HCT116 (cell line): Measurements from ENCODE around the gene SPI1. TPM values are rescaled to one million over a fixed set of nuclear protein-coding genes. Genes with fewer than 3 reads are reported as not detected.

ENCODE experiments used
- ATAC-seq: fragments of 200-7000 bp; cut with Tn5 transposase; 2 replicates; pipeline ENCODE4 v1.9.1; 2020; ENCODE audit warnings: mild to moderate bottlenecking, moderate library complexity
- BruUV-seq: library from RNA; stranded (reverse); fragments of 400-500 nt; replicated peaks from 2 replicates; lab custom pipeline; 2021; lab: Mats Ljungman, UMichigan
- CTCF ChIA-PET: fragments of 300-600 bp; sonication (Branson Sonifier 250); formaldehyde crosslinking; loops from one replicate; lab custom pipeline; 2021; ENCODE audit warnings: antibody characterized with exemption; lab: Charles Lee
- POLR2A ChIA-PET: fragments of 300-600, 350-600 bp; sonication (Branson Sonifier 250); formaldehyde crosslinking; loops from one replicate; lab custom pipeline; 2021; ENCODE audit warnings: antibody characterized with exemption; lab: Charles Lee
- RAD21 ChIA-PET, 2 experiments: fragments of 300-600 bp; sonication (Branson Sonifier 250); formaldehyde crosslinking; loops; one replicate each; lab custom pipeline; 2023; ENCODE audit warnings: low total read pairs in 2 of 2; ENCODE audit not compliant: uncharacterized antibody in 2 of 2, unreplicated experiment in 2 of 2, low non-redundant PET in 1 of 2; lab: Charles Lee
- DNase-seq: peaks from one replicate; pipeline ENCODE4 v3.0.0-alpha.2; 2010; ENCODE audit warnings: low read depth, low spot score
- H2AFZ ChIP-seq: fragments of 200-600 bp; shearing (Covaris generic), sonication (generic); 2 replicates; pipeline ENCODE4 v1.6.1; 2017; ENCODE audit warnings: low read depth, mixed run types, mixed read lengths, antibody characterized with exemption, low read length; ENCODE audit not compliant: poor library complexity, severe bottlenecking
- H3K27ac ChIP-seq: 2 replicates; pipeline ENCODE4 v1.5.1; 2012; ENCODE audit warnings: low read depth, low read length
- H3K27me3 ChIP-seq: fragments of 200-600 bp; sonication (generic); 2 replicates; pipeline ENCODE4 v1.6.1; 2016; ENCODE audit warnings: mixed run types, low read length, mixed read lengths; ENCODE audit not compliant: insufficient read depth
- H3K36me3 ChIP-seq, 2 experiments: fragments of 200-500 bp in 1 of 2; fragments of 200-600 bp in 1 of 2; sonication (Bioruptor generic) in 1 of 2; sonication (generic) in 1 of 2; 2 replicates each; pipeline versions ENCODE4 v1.5.1 to v1.6.1; 2014 to 2016; ENCODE audit warnings: low read length in 2 of 2, inconsistent platforms in 1 of 2, mixed read lengths in 1 of 2, mixed run types in 1 of 2; ENCODE audit not compliant: insufficient read depth in 2 of 2, control insufficient read depth in 1 of 2
- H3K4me1 ChIP-seq, 2 experiments: fragments of 200-600 bp in 1 of 2; sonication (generic) in 1 of 2; 2 replicates each; pipeline versions ENCODE4 v1.5.1 to v1.6.1; 2012 to 2017; ENCODE audit warnings: low read length in 2 of 2, inconsistent platforms in 1 of 2, mild to moderate bottlenecking in 1 of 2, mixed read lengths in 1 of 2, mixed run types in 1 of 2, moderate library complexity in 1 of 2; ENCODE audit not compliant: insufficient read depth in 2 of 2, control insufficient read depth in 1 of 2
- H3K4me2 ChIP-seq: fragments of 200-600 bp; sonication (generic); 2 replicates; pipeline ENCODE4 v1.6.1; 2017; ENCODE audit warnings: mixed run types, low read length, mixed read lengths
- H3K4me3 ChIP-seq, 2 experiments: fragments of 200-600 bp in 1 of 2; sonication (generic) in 1 of 2; replicated peaks in 1 of 2; 2 replicates each; pipeline ENCODE4 v1.5.1; 2011 to 2016; ENCODE audit warnings: low read length in 2 of 2, control low read depth in 1 of 2, low read depth in 1 of 2, mild to moderate bottlenecking in 1 of 2, mixed read lengths in 1 of 2, mixed run types in 1 of 2
- H3K79me2 ChIP-seq: fragments of 200-600 bp; sonication (generic); 2 replicates; pipeline ENCODE4 v1.6.1; 2017; ENCODE audit warnings: mild to moderate bottlenecking, mixed run types, low read length, moderate library complexity, mixed read lengths; ENCODE audit not compliant: insufficient read depth
- H3K9ac ChIP-seq: fragments of 200-600 bp; sonication (generic); 2 replicates; pipeline ENCODE4 v1.6.1; 2016; ENCODE audit warnings: low read length, mixed read lengths
- H3K9me2 ChIP-seq: fragments of 200-600 bp; sonication (generic), shearing (Covaris generic); 2 replicates; pipeline ENCODE4 v1.6.1; 2017; ENCODE audit warnings: mixed run types, mild to moderate bottlenecking, moderate library complexity; ENCODE audit not compliant: insufficient read depth
- H3K9me3 ChIP-seq, 2 experiments: fragments of 200-500 bp in 1 of 2; fragments of 200-600 bp in 1 of 2; sonication (Bioruptor generic) in 1 of 2; sonication (generic) in 1 of 2; 2 replicates each; pipeline ENCODE4 v1.6.1; 2014 to 2017; ENCODE audit warnings: low read length in 2 of 2, mixed read lengths in 2 of 2, inconsistent platforms in 1 of 2, low read depth in 1 of 2, mild to moderate bottlenecking in 1 of 2, mixed run types in 1 of 2, moderate library complexity in 1 of 2; ENCODE audit not compliant: control insufficient read depth in 1 of 2, insufficient read depth in 1 of 2
- H4K20me1 ChIP-seq: fragments of 200-600 bp; sonication (generic), shearing (Covaris generic); 2 replicates; pipeline ENCODE4 v1.6.1; 2017; ENCODE audit warnings: mixed run types, mild to moderate bottlenecking, moderate library complexity; ENCODE audit not compliant: insufficient read depth
- CBX3 ChIP-seq: IDR thresholded peaks from 2 replicates; pipeline ENCODE4 v1.6.1; 2012; ENCODE audit warnings: low read depth
- EGR1 ChIP-seq: IDR thresholded peaks from 2 replicates; pipeline ENCODE4 v1.6.1; 2012; ENCODE audit warnings: low read depth
- ELF1 ChIP-seq: IDR thresholded peaks from 2 replicates; pipeline ENCODE4 v1.6.1; 2012; ENCODE audit warnings: low read depth, borderline replicate concordance
- EZH2 ChIP-seq: fragments of 200-600 bp; sonication (generic); IDR thresholded peaks from 2 replicates; pipeline ENCODE4 v1.6.1; 2017; ENCODE audit warnings: antibody characterized with exemption, mixed run types
- EZH2phosphoT487 ChIP-seq: fragments of 200-600 bp; IDR thresholded peaks from 2 replicates; pipeline ENCODE4 v1.6.1; 2018; ENCODE audit warnings: antibody characterized with exemption, borderline replicate concordance
- FOSL1 ChIP-seq: IDR thresholded peaks from 2 replicates; pipeline ENCODE4 v1.6.1; 2012; ENCODE audit warnings: low read depth
- POLR2A ChIP-seq: IDR thresholded peaks from 2 replicates; pipeline ENCODE4 v1.7.0; 2011; ENCODE audit warnings: borderline replicate concordance; ENCODE audit not compliant: insufficient read depth, insufficient read length; ENCODE audit errors: extremely low read depth
- RAD21 ChIP-seq: IDR thresholded peaks from 2 replicates; pipeline ENCODE4 v1.6.1; 2012; ENCODE audit warnings: low read depth, mild to moderate bottlenecking
- SIN3A ChIP-seq: IDR thresholded peaks from 2 replicates; pipeline ENCODE4 v1.6.1; 2012; ENCODE audit warnings: low read depth
- SP1 ChIP-seq: IDR thresholded peaks from 2 replicates; pipeline ENCODE4 v1.6.1; 2012; ENCODE audit warnings: low read depth
- SRF ChIP-seq: IDR thresholded peaks from 2 replicates; pipeline ENCODE4 v1.6.1; 2012; ENCODE audit warnings: low read depth
- YY1 ChIP-seq: IDR thresholded peaks from 2 replicates; pipeline ENCODE4 v1.6.1; 2011; ENCODE audit warnings: low read length, low read depth, moderate library complexity, mild to moderate bottlenecking; ENCODE audit not compliant: insufficient replicate concordance; ENCODE audit errors: extremely low read depth
- intact Hi-C: fragments of 100-400 bp; cut with micrococcal nuclease; formaldehyde crosslinking; loops from 2 replicates; pipeline ENCODE4 v1.10.0; 2022
- total RNA-seq: library from RNA; stranded (reverse); gene quantifications from one replicate; pipeline ENCODE4 v1.2.1, GENCODE V29; 2021; ENCODE audit not compliant: unreplicated experiment
- TF ChIP-seq, protein P1 (sequence below): IDR thresholded peaks from 2 replicates; pipeline ENCODE4 v1.6.1; 2012

SPI1 gene
- total RNA-seq, 1 experiment from 2014 or later: 0.32 TPM

DNA sequence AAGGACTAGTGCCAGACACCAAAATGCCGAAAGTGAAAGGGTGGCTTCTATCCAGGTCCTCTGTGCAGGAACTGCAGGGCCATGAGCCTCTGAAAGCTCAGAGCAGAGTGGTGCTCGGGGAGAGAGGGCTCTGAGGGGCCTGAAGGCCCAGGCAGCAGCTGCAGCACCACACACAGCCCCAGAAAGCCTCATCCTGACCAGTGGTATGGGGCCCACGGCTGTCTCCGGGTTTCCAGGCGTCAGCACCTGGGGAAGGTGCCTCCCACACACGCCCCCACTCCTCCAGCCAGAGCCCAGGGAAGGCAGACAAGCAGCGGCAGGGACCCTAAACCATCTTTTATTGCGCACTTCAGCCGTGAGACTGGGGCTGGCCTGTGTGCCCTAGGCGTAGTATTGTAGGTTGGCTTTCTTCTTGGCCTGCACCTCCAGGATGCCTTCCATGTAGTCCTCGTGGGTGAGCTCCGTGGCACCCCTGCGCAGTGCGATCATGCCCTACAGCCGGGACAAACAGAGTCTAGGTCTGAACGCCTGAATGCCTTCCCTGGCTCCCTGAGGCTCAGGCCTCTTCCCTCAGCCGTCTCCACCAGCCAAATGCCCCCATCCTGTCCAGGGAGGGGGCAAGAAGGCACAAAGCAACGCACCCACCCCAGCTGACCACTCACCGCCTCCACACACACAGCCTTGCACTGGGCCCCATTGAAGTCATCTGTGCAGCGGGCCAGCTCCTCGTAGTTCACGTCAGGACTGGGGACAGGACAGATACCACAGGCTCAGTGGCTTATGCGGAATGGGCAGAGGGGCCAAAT, 40.3 kb upstream of the SPI1 start:
- no peak overlapping the region for H3K4me3 ChIP-seq
- TF ChIP-seq FOSL1 (no peak), ELF1 (no peak), YY1 (no peak)
- TF ChIP-seq, all 23 proteins: peak for 0
- DNase-seq: no peak
- peaks cover 27% of the 10 kb centered on the region for H3K79me2 ChIP-seq
- H3K4me2 ChIP-seq: no peak overlapping the region
- ChIA-PET CTCF (no interaction called here), POLR2A (no interaction called here), RAD21 (no interaction called here)
- no TSS peak for BruUV-seq
- no peaks in the 10 kb centered on the region for H3K9me3 ChIP-seq
- no peak overlapping the region for H3K27ac ChIP-seq
- intact Hi-C loops: no loop called here
- peaks cover 21 to 43% of the 10 kb centered on the region in 2 experiments for H3K36me3 ChIP-seq
- no peaks in the 10 kb centered on the region for H3K27me3 ChIP-seq
- H3K9ac ChIP-seq: no peak overlapping the region
- H2AFZ ChIP-seq: no peak overlapping the region
- no peaks in the 10 kb centered on the region for H3K9me2 ChIP-seq
- peaks cover 21 to 38% of the 10 kb centered on the region in 2 experiments for H3K4me1 ChIP-seq
- no peaks in the 10 kb centered on the region for H4K20me1 ChIP-seq
- ATAC-seq: no peak

DNA sequence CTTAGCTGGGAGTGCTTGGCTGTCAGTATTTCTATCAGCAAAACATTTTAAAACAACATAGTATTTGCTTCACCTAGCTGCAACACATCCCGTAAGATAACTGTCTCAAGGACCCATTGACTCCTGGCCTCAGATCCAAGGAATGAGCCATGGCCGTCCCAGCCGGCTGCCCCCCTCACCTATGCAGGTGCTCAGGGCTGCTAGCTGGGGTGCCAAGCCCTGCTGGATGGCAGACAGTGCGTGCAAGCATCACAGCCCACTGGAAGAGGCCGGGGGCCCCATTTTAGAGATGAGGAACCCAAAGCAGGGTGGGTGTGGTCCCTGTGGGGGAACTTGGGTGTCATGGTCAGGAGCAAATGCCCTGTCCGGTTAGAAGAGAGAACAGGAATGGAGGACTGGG, 39.4 kb upstream of the SPI1 start:
- ATAC-seq: no peak
- TF ChIP-seq, protein P1, sequence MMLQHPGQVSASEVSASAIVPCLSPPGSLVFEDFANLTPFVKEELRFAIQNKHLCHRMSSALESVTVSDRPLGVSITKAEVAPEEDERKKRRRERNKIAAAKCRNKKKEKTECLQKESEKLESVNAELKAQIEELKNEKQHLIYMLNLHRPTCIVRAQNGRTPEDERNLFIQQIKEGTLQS: no peak
- no peak for TF ChIP-seq SRF
- TF ChIP-seq EGR1: no peak
- TF ChIP-seq SP1: no peak
- no peak for TF ChIP-seq CBX3
- TF ChIP-seq POLR2A: no peak
- TF ChIP-seq RAD21: no peak
- TF ChIP-seq EZH2: no peak
- TF ChIP-seq EZH2phosphoT487: no peak
- TF ChIP-seq SIN3A: no peak
- Histone ChIP-seq H3K27me3 (no peaks in the 10 kb centered on the region), H3K9me3 (no peaks in the 10 kb centered on the region), H3K9me2 (no peaks in the 10 kb centered on the region), H3K4me1 (peaks cover 25 to 44% of the 10 kb centered on the region in 2 experiments), H3K4me3 (no peak overlapping the region), H3K4me2 (no peak overlapping the region), H2AFZ (no peak overlapping the region), H3K36me3 (peaks cover 20 to 39% of the 10 kb centered on the region in 2 experiments), H3K9ac (no peak overlapping the region), H3K27ac (no peak overlapping the region; the same call in 1 of the 2 replicates), H3K79me2 (peaks cover 17% of the 10 kb centered on the region), H4K20me1 (no peaks in the 10 kb centered on the region)
- BruUV-seq: no TSS peak
- ChIA-PET CTCF (no interaction called here), POLR2A (no interaction called here), RAD21 (no interaction called here)
- no peak for DNase-seq
- intact Hi-C loops: no loop called here
